Iris pigment epithelial cell (primary cell): ENCODE results near the gene NME8.
A peak's percentile ranks its signal among the peaks of the same experiment; 100 is the strongest.

Source experiments
- DNase-seq: peaks from one replicate; pipeline ENCODE4 v3.0.0-alpha.2; 2011; ENCODE audit warnings: low read depth

Gene NME8

GRCh38 chr7:37901236-37901827 is 52.9 kb downstream of the NME8 start:
- DNase-seq = peak; percentile 52

GRCh38 chr7:37901890-37902524 is 53.6 kb downstream of the NME8 start:
- DNase-seq = peak; percentile 57

GRCh38 chr7:37908221-37908788 is 59.9 kb downstream of the NME8 start:
- DNase-seq = peak; percentile 47

GRCh38 chr7:37912756-37913155 is 64.4 kb downstream of the NME8 start:
- DNase-seq = no peak

DNA sequence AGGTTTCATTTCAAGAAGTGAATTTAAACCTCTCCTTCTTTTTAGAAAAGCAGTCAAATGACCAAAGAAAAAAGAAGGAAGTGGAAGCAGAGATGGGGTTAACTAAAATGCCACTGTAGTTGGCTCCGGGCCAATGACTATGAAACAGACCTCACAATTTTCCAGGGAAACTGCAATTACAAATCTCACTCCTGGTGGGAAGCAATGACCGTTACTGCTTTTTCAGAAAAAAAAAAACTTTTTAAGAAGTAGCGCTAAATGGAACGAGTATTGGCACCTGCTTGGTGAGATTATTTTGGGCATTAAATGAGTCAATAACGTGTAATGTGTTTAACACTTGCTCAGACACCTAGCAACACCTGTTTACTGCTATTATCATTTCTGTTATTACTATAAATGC is 67.0 kb downstream of the NME8 start:
- DNase-seq = no peak

DNA sequence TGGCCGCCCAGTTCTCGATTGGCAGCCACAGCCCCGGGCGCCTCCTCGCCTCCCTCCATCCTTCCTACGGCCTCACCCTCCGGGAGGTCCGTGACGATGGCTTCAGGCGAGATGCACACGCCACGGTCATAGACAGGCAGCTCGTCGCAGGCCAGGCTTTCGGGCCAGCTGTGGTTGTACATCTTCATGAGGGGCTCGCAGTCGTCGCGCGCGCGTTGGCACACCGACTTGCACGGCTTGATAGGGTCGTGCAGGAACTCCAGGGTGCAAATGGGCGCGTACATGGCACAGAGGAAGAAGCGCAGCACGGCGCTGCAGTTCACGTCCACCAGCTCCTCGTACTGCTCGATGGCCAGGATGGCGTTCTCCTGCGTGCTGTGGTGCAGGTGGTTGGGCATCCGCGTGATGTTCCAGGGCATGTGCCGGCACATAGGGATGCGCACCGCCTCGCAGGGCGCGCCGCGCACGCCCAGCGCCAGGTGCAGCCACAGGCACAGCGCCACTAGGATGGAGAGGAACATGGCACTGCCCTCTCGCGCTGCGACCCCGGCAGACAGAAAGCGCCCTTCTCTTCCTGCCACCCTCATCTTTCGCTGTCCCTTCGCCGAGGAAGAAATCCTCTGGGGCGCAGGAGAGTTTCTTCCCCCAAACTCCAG is 67.7 kb downstream of the NME8 start:
- no peak for DNase-seq

DNA sequence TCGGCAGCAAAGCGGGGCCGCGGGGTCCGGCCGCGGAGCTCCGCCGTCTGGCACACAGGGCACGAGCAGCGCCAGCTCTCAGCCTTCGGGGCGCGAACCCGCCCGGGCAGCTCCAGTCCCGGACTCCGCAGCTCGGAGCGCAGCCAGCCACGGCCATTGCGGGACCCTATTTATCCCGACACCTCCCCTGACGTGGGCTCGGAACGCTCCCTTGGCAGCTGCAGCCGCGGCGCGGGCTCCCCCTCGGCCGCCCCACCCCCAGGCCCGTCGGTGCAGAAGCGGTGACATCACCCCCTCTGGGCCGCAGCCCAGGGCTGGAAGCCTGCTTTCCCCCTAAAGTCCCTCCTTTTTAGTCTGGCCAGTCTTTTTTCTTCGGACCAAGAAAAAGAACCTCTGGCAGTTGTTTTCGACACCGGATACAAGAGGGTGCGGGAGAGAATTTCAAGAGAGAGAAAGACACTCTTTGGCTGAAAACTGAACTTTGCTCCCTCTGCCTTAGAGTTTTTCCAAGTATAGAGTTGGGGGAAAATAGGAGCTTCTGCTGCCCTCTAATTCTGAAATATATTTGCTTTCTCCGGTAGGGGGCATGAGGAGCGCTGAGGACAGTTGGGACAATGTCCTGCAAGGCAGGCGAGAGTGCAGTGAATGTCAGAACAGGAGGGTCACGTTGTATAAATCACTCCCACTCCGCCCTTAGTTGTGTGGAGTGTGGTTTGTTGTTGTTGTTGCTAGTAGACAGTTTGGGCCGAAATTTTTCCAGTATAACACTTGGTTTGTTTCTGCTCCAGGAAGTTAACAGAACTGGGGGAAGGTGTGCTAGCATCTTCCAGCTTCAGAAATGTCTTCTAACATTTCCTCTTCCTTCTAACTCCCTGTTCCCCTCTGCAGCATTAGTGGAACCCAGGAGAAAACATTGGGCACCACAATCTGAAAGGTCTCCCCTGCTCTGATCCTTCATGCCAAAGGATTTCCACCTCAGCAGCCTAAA is 68.6 kb downstream of the NME8 start, which contains the start of gene SFRP4:
TSS of gene SFRP4 (minus strand) at position 145 of the 988 bp plus-strand sequence. CDS start 280 bp downstream, outside the sequence.
- no peak for DNase-seq

DNA sequence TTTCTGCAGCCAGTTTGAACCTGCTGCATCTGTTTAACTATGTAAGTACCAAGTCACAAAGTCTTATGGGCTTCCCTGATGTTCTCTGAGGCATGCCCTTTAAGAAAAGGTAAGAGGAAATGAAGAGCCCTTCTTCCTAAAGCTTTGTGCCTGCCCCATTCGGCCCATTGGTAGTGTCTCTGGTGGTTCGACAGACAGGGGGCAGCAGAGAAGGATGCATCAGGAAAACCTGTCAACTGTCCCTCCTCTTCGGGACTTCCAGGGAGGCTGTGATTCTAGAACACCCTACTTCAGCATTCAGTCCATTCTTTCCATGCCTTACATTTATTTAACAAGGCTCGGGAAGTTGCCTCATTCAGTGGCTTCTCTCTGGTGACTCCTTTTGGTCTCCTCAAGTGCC is 70.1 kb downstream of the NME8 start:
- no peak for DNase-seq

DNA sequence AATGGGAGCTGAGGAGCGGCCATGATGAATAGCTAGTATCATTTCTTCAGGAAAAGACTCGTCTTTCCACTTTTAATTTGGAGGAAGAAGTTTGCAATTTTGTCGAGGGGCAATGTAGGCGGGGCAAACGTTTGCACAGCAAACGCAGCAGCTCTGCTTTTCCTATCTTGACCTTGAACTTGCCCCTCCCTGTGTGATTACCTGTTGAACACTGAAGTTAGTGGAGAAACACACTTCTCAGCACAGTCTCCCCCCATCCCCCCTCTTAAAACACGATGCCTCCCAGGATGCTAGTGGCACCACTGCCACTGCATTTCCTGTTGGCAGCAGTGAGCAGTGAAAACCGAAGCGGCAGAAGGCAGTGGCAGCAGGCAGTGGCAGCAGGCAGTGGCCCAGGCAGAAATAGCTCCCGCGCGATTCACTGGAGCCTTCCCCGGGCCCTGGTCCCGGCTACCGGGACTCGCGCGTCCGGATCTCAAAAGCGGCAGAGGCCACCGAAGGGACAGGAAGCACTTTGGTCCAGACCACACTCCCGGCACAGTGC is 72.0 kb downstream of the NME8 start, which contains the start of gene EPDR1:
TSS of gene EPDR1 (plus strand) at position 336 of the 544 bp plus-strand sequence. CDS start 300 bp downstream, outside the sequence.
- DNase-seq = no peak

- DNase-seq = no peak
These were observed 72.7 kb downstream of the NME8 start for GRCh38 chr7:37920849-37921805.

GRCh38 chr7:37921876-37922275 is 73.5 kb downstream of the NME8 start:
- no peak for DNase-seq

DNA sequence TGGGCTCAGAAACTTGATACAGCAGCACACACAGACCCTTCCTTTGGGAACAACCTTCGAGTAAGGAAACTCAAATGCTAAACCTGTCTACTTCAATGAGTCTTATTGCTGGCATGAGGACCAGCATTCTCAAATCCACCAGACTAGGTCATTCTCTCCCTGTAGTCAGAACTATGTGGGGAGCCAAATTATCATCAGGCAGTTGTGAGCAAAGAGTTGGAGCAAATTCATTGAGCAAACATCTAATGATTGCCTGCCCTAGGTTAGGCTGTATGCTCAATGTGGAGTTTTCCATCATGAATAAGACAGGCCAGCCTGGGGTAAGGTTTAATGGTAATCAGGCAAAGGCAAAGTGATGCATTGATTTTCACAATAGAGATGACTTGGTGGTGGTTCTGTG is 75.6 kb downstream of the NME8 start:
- DNase-seq = no peak

DNA sequence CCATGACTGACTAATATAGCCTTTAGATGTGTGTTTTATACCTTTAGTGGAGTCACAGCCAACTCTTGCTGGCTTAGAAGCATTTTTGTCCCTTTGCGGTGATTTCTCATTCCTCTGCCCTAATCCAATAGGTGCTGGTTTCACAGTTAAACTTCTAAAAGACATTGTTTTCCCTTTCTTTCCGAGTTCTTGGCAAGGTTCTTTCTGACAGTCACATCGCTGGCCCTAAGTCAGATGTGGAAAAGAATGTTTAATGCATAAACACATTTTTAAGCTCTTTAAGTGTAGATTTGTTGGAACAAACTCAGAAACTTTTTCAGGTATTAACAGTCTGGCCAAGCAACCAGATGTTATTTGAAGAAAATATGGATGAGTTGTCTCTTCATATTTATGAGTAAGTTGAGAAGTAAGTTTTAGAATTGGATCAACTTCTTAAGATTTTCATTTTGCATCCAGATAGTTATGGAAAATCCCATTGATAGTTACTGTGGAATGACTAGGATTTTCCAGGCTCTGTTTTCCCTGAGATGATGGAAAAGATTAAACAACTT is 76.2 kb downstream of the NME8 start:
- DNase-seq = no peak

DNA sequence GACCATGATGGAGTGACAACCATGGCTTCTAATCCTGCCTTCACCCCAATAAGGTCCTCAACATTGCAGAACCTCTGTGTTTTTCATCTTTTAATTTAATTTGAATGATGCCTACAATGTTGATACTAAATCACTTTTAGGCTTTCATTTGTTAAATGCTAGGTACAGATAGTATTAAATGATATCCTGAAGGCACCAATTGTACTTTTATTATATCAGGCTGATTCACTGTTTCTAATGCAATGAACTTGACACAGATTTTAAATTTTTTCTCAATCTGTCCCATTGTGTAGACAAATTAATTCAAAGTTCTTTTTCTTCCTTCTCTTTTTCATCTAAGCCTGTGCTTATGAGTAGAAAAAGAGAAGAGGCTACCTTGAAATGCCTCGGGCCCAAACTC is 77.2 kb downstream of the NME8 start:
- no peak for DNase-seq

DNA sequence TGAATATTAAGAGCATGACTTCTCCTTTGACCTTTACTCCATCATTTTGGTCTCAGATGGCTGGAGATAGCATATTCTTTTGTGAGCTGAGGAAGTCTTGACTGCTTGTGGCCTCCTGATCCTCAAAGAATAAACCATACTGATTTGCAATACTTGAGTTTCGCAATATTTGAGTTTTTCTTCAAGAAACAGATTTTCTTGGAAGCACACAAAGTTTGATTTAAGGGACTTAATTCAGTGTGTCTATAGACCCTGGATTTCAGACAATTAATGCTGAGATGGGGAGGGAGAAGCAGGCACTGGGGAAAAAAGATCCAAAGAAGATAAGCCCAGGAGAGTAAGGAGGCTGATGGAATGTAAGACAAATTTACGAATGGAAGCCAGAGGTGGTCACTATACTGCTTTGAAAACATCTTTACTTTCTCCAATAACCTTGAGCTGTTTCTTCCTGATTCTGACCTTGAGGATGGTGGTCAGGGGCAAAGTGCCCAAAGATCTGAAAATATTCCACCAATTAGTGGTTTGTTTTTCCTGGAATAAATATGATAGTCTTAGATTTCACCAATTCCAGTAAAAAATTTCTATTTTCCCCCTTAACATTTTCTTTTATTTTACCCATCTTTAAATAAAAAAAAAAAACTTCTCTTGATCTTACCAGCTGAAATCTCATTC is 79.5 kb downstream of the NME8 start:
- DNase-seq = no peak

DNA sequence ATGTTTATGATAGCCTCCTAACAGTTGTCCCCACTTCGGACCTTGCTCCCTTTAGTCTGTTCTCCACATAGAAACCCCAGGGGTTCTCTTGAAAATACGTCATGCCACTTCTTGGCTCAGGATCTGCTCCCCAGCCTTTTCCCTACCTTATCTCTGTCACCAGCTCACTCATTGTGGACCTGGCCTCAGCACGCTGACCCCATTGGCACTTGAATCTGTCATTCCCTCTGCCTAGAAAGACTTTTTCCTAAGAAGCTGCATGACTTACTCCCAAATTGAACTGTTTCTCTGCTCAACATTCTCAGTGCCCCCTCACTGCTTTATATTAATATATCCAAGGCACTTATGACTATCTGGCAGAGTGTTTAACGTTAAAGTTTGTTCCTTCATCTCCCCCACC is 80.5 kb downstream of the NME8 start:
- no peak for DNase-seq

GRCh38 chr7:37930226-37930948 is 82.0 kb downstream of the NME8 start:
- no peak for DNase-seq

DNA sequence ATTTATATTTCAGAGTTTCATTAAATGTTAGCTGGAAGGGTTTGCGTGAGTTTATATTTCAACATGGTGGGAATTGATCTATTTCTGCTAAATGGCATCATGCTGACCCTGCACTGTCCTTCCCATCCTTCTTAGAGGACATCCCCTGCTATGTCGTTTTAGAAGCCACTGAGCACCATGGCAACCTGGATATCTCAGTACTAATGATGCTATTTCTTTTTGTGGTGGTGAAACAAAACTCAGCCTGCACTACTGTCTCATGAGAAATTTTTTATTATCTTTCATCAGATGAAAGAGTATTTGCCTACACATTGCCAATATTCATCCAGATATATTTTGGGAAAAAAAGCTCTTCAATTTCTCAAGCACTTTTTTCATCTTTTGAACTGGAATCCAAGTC is 84.1 kb downstream of the NME8 start:
- DNase-seq = no peak
